Endodermal cell (in vitro differentiated cells): ENCODE results near the gene MLXIP. TPM values are rescaled to one million over a fixed set of nuclear protein-coding genes. Genes with fewer than 3 reads are reported as not detected.

Experiments used
- DNase-seq: peaks from one replicate; pipeline ENCODE4 v3.0.0-alpha.2; 2017
- H3K27ac ChIP-seq: 2 replicates; pipeline ENCODE4 v1.5.1; 2013; ENCODE audit warnings: mild to moderate bottlenecking, low read depth, low read length, moderate library complexity
- H3K27me3 ChIP-seq: 2 replicates; pipeline ENCODE4 v1.6.1; 2013; ENCODE audit warnings: mild to moderate bottlenecking, low read length, moderate library complexity; ENCODE audit not compliant: insufficient read depth, control insufficient read depth, poor library complexity, severe bottlenecking
- H3K36me3 ChIP-seq: 2 replicates; pipeline ENCODE4 v1.7.0; 2013; ENCODE audit warnings: mild to moderate bottlenecking, low read length, moderate library complexity; ENCODE audit not compliant: control insufficient read depth, insufficient read depth
- H3K4me1 ChIP-seq: one replicate; pipeline ENCODE4 v1.7.0; 2013; ENCODE audit warnings: low read length; ENCODE audit not compliant: control insufficient read depth, insufficient read depth
- H3K4me3 ChIP-seq: 2 replicates; pipeline ENCODE4 v1.5.1; 2013; ENCODE audit warnings: mild to moderate bottlenecking, low read length, moderate library complexity
- H3K9ac ChIP-seq: 2 replicates; pipeline ENCODE4 v1.6.1; 2013; ENCODE audit warnings: mild to moderate bottlenecking, low read length, moderate library complexity; ENCODE audit not compliant: poor library complexity, severe bottlenecking; ENCODE audit errors: extremely low read depth
- H3K9me3 ChIP-seq: 2 replicates; pipeline ENCODE4 v1.6.1; 2013; ENCODE audit warnings: mild to moderate bottlenecking, low read length, moderate library complexity; ENCODE audit not compliant: control insufficient read depth
- H3K27ac Mint-ChIP-seq: 2 replicates; pipeline ENCODE4 v1.8.0; 2020; ENCODE audit warnings: mixed read lengths
- H3K27me3 Mint-ChIP-seq: 2 replicates; pipeline ENCODE4 v1.8.0; 2021; ENCODE audit warnings: mild to moderate bottlenecking, mixed read lengths; ENCODE audit not compliant: insufficient read depth
- H3K36me3 Mint-ChIP-seq: 2 replicates; pipeline ENCODE4 v1.8.0; 2020; ENCODE audit warnings: low read depth, mixed read lengths
- H3K4me1 Mint-ChIP-seq: 2 replicates; pipeline ENCODE4 v1.8.0; 2020; ENCODE audit warnings: mixed read lengths
- H3K4me3 Mint-ChIP-seq: 2 replicates; pipeline ENCODE4 v1.8.0; 2020; ENCODE audit warnings: mild to moderate bottlenecking, moderate library complexity, mixed read lengths
- H3K9me3 Mint-ChIP-seq: 2 replicates; pipeline ENCODE4 v1.8.0; 2020; ENCODE audit warnings: mild to moderate bottlenecking, mixed read lengths
- CTCF ChIP-seq: fragments of 200-600 bp; sonication (generic); conservative IDR thresholded peaks from 2 replicates; pipeline ENCODE4 v1.5.0; 2021; ENCODE audit warnings: antibody characterized with exemption, mild to moderate bottlenecking
- WGBS, 2 experiments: methylation state at CpG; one replicate each; pipeline versions ENCODE4 v1.1.5 to v1.1.7; 2013; ENCODE audit warnings: missing lambda C conversion rate in 2 of 2, mixed read lengths in 1 of 2; ENCODE audit not compliant: insufficient coverage in 1 of 2, insufficient read length in 1 of 2; 5-methylcytosine and 5-hydroxymethylcytosine counted together
- total RNA-seq, 2 donors: library from RNA; stranded (reverse); fragmentation: NEBNext Ultra II Directional in 1 of 2; extraction: Animal tissue kit (Norgen Biotek cat#: 25700) in 1 of 2; gene quantifications; 2 replicates in 1 of 2; 3 replicates in 1 of 2; pipeline ENCODE4 v1.2.1, GENCODE V29; 2021

The MLXIP gene
- total RNA-seq, 2 donors from 2014 or later: 27.4 to 32.2 TPM

DNA sequence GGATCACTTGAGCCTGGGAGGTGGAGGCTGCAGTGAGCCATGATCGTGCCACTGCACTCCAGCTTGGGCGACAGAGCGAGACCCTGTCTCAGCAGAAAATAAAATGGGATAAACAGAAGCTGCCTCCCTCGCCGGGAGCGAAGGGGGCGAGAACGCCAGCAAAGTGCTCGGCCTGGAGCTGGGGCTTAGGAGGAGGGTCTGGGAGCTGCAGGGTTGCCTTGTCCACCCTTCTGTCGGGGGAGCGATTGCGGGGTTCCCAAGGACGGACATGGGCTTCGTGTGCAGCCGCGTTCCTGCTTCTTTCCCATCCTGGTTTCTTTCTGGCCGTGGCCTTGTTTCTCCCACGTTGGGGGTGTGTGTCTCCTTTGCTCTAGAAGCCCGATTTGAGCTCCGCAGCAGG, 27.9 kb upstream of the MLXIP start:
- Mint-ChIP-seq H3K9me3 (no peaks in the 10 kb centered on the region), H3K36me3 (peaks cover 31% of the 10 kb centered on the region), H3K27me3 (no peaks in the 10 kb centered on the region), H3K27ac (no peak overlapping the region), H3K4me3 (no peak overlapping the region), H3K4me1 (no peaks in the 10 kb centered on the region)
- no peaks in the 10 kb centered on the region for H3K4me1 ChIP-seq
- H3K27ac ChIP-seq: no peak overlapping the region
- H3K27me3 ChIP-seq: no peaks in the 10 kb centered on the region
- H3K9me3 ChIP-seq: no peaks in the 10 kb centered on the region
- WGBS, 2 experiments: 93 to 96% methylated on average over 10 to 20 of the region's 20 CpGs
- peaks cover 30% of the 10 kb centered on the region for H3K36me3 ChIP-seq
- H3K9ac ChIP-seq: no peak overlapping the region
- TF ChIP-seq CTCF: no peak
- no peak overlapping the region for H3K4me3 ChIP-seq
- peak; percentile 36 for DNase-seq

- no peak overlapping the region for H3K4me3 Mint-ChIP-seq
- no peak for TF ChIP-seq CTCF
These were observed 27.2 kb upstream of the MLXIP start for GRCh38 chr12:122051231-122051876.

DNA sequence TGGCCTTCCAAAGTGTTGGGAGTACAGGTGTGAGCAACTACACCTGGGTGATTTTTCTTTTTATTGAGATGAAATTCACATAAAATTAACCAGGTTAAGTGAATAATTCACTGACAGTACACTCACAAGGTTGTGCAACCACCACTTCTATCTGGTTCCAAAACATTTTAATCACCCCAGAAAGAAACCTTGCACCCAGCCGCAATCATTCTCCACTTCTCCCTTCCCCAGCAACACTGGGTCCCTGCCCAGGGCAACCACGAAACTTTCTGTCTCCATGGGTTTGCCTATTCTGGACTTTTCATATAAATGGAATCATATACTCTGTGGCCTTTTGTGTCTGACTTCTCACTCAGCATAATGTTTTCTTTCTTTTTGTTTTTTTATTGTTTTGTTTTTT, 26.3 kb upstream of the MLXIP start:
- no peak for DNase-seq
- Mint-ChIP-seq H3K27ac (peak overlapping the region; percentile 49), H3K9me3 (no peaks in the 10 kb centered on the region), H3K36me3 (peaks cover 38% of the 10 kb centered on the region), H3K4me3 (no peak overlapping the region), H3K27me3 (no peaks in the 10 kb centered on the region), H3K4me1 (no peaks in the 10 kb centered on the region)
- Histone ChIP-seq H3K27ac (no peak overlapping the region), H3K36me3 (peaks cover 35% of the 10 kb centered on the region), H3K27me3 (no peaks in the 10 kb centered on the region), H3K9me3 (no peaks in the 10 kb centered on the region), H3K4me1 (no peaks in the 10 kb centered on the region), H3K9ac (no peak overlapping the region), H3K4me3 (no peak overlapping the region)
- TF ChIP-seq CTCF: no peak
- 84 to 86% methylated on average over 2 of the region's 2 CpGs for WGBS, 2 experiments

More at GRCh38 chr12:122051231-122051876, 27.2 kb upstream of the MLXIP start:
- H3K27me3 ChIP-seq: no peaks in the 10 kb centered on the region
- H3K4me3 ChIP-seq: no peak overlapping the region
- Mint-ChIP-seq H3K27ac (no peak overlapping the region), H3K9me3 (no peaks in the 10 kb centered on the region), H3K27me3 (no peaks in the 10 kb centered on the region), H3K36me3 (peaks cover 32% of the 10 kb centered on the region), H3K4me1 (no peaks in the 10 kb centered on the region)
- no peak overlapping the region for H3K9ac ChIP-seq
- DNase-seq: peak; percentile 41
- peaks cover 32% of the 10 kb centered on the region for H3K36me3 ChIP-seq
- H3K9me3 ChIP-seq: no peaks in the 10 kb centered on the region
- 94 to 95% methylated on average over 8 to 13 of the region's 14 CpGs for WGBS, 2 experiments
- no peak overlapping the region for H3K27ac ChIP-seq
- H3K4me1 ChIP-seq: no peaks in the 10 kb centered on the region
